NCI-H1092 (cell line): ENCODE measurements around the gene PTP4A1.
"Not testable (repeated sequence)": the region's sequence is repeated elsewhere in the genome, so short reads cannot be mapped to it uniquely, and the experiment has no call there.

Experiments used
- DNase-seq: peaks from one replicate; lab custom pipeline; 2025; lab: John Stamatoyannopoulos, UW

PTP4A1 gene

DNA sequence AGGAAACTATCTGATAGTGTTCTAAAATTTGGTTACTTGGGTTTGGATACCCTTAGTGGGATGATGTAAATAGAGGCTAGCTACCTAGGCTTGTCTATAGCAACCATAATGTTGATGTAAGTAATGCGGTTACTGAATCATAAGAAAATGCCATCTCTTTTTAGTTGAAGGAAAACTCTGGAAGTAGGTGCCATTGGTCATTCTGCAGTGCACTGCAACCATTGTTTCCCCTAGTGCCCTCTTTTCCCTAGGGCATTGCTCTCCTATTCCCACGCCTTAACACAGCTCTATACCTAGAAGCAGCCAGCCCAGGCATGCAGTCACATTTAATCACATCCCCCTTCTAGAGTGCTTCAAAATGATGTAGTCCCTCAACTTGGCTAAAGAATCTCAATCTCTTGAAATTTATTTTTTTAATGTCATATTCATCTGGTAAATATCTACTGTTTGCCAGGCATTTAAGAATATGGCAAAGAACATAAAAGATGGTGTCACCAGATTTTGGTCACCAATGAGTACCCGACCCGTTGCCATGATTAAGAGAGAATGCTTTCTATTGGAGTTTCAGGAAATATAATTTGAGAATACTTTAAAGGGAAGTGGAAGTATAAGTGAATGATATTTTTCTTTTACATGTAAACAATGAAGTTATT, 10.4 kb downstream of the PTP4A1 start:
- no peak for DNase-seq

GRCh38 chr6:63584125-63584514, 11.8 kb downstream of the PTP4A1 start:
- DNase-seq, result no peak

- no peak for DNase-seq
Measured at GRCh38 chr6:63584566-63584965, 12.3 kb downstream of the PTP4A1 start.

DNA sequence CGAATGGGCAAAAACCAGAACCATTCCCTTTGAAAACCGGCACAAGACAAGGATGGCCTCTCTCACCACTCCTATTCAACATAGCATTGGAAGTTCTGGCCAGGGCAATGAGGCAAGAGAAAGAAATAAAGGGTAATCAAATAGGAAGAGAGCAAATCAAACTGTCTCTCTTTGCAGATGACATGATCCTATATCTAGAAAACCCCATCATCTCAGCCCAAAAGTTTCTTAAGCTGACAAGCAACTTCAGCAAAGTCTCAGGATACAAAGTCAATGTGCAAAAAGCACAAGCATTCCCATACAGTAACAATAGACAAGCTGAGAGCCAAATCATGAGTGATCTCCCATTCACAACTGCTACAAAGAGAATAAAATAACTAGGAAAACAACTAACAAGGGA, 13.4 kb downstream of the PTP4A1 start:
- not testable (repeated sequence) for DNase-seq

DNA sequence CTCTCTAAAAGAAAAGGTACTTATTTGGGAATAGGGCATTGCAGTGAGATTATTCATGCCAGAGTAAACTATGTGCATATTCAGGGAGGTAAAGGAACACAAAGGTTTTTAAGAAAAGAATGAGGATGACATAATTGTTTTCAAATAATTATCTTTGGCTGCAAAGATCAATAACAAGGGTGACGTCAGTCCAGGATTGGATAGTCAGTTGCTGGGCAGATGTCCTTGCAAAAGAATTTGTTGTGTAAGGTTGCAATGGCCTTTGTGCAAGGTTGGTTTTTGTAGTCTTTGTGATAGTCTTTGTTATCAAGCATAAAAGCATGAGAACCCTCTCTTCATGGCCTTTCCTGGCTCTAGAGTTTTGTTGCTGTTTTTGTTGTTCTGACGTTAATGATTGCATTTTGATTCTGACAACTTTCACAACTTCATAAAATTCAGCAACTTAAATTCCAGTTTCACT, 17.7 kb downstream of the PTP4A1 start:
- no peak for DNase-seq

DNA sequence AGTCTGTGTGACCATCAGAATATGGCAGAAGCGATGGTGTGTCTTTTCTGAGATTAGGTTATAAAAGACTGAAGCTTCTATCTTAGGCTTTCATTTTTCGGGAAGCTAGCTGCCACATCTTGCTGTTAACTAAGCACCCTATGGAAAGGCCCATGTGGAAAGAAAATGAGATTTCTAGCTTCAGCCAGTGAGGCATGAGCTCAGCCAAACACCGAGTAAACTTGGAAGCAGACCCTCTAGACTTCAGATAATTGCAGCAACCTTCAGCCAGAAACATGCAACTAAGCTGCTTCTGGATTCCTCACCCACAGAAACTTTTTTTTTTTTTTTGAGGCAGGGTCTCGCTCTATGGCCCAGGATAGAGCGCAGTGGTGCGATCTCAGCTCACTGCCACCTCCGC, 20.6 kb downstream of the PTP4A1 start:
- no peak for DNase-seq

DNA sequence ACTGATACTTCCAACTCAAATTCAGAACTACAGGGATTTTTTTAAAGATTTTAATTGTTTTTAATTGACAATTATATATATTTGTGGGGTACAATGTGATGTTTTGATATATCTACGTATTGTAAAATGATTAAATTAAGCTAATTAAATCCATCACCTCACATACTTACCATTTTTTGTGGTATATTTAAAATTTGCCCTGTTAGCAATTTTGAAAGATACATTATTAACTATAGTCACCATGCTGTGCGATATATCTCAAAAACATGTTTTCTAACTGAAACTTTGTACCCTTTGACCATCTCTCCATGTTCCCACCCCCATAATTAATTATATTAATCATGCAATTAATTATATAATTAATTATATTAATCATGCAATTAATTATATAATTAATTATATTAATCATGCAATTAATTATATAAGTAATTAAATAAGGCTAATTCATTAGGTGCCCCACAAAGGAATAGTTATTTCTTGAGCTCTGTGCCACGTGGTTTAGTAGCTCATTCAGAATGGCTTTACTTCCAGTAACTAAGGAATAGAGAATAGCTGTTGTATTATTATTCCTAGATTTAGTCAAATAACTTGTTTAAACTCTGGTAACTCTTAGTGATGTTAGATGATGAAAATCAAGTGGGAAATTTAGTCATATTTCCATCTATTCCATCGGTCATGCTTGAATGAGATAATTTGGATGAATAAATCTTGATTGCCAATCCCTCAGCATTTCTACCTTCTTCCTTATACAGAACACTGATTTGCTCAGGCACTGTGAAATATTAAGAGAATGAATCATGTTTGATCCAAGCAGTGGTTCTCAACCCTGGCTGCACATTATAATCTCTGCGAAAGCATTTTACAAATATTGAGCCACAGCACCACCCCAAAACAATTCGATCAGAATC, 25.1 kb downstream of the PTP4A1 start:
- no peak for DNase-seq

DNA sequence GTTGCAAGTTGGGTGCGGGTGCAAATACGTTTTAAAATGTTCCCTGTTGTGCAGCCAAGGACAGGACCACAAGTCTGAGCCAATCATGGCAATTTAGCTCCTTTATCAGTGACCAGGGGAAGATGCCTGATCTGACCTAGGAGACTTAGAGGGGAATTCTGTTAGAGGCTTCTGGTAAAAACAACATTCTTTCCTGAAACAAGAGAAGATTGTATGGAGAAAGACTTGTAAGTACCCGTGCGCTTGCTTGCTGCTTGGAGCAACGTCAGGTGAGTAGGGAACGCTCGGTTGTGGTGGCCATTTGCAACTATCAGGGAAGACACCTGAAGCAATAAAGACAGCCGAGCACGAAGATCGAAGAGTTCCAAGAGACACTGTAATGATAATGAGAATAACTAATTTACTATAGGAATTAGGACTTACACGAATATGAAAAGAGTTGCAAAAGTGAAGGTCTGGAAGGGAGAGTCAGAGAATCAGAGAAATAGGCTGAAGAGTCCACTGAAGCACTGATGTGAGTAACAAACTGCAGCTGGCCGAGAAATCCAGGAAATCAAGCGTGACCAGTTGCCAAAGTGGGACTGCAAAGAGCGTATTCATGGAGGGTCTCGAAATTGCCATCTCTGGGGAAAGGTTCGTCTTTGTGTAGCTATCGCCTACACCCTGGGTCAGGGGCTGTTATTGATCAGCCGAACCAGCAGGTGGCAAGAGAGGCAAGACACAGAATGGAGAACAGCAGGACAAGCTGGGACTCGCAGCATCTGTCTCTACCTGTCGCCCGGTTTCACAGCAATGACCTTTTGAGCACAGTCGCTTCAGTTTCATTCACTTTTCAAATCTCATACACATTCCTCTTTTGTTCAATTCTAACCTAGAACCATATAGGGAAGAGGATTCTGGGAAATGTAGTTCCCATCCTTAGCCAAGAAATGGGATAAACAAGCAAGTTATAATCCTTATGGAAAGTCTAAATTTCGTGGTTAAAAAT, 26.1 kb downstream of the PTP4A1 start:
- DNase-seq, result peak; percentile 48

GRCh38 chr6:63599243-63599642, 27.0 kb downstream of the PTP4A1 start:
- no peak for DNase-seq

DNA sequence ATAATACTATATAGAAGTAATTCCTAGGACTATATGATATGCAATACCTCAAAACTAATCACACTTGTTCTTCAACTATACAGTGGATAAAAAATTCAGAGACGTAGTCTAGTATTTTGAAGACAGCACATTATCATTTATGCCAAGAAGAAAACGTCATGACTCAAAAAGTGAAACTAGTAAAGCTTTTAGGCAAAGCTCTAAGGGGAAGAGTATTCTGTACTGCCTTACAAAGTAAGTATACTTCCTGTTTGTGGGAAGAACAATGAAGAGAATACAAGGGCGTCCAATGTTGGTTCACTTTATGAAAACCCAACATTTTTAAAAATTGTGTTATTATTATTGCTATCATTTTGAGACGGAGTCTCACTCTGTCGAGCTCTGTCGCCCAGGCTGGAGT, 27.9 kb downstream of the PTP4A1 start:
- DNase-seq, result no peak

DNA sequence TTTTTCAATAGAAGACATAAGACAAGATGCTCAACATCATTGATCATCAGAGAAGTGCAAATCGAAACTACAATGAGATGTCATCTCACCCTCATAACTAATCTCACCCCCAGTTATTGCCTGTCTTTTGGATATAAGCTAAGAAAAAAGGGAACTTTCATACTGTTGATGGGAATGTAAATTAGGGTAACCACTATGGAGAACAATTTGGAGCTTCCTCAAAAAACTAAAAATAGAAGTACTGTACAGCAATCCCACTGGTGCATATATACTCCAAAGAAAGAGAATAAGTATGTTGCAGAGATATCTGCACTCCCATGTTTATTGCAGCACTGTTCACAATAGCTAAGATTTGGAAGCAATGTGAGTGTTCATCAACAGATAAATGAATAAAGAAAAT, 37.0 kb downstream of the PTP4A1 start:
- DNase-seq, result no peak

- DNase-seq, result no peak
Measured at GRCh38 chr6:63610944-63611343, 38.7 kb downstream of the PTP4A1 start.

DNA sequence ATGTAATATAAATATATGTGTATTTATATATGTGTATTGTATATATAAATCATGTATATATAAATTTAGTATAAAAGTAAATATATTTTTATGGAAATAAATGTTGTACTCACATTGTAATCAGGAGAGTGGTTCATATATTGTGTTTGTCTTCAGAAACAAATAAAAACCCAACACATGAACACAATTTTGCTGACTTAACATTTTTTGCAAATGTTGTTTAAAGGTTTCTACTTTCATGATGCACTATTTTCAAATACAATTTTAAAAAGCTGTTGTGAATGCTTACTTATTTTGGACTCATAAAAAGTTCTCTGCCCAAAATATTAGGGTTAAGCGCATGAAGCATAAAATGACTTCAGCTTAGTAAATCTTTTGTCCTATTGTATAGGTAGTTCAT, 39.3 kb downstream of the PTP4A1 start:
- no peak for DNase-seq

- no peak for DNase-seq
Measured at GRCh38 chr6:63615590-63615989, 43.3 kb downstream of the PTP4A1 start.
